22Rv1 (cell line): Measurements from ENCODE around the gene EPS8L3.
"Not testable (repeated sequence)": the region's sequence is repeated elsewhere in the genome, so short reads cannot be mapped to it uniquely, and the experiment has no call there.

Source experiments
- H3K27ac ChIP-seq: fragments of 450-650 bp; 2 replicates; pipeline ENCODE4 v1.5.1; 2017
- CTCF ChIP-seq: fragments of 450-650 bp; IDR thresholded peaks from 2 replicates; pipeline ENCODE4 v1.5.1; 2017; ENCODE audit warnings: mild to moderate bottlenecking
- ZFX ChIP-seq: fragments of 450-650 bp; IDR thresholded peaks from 2 replicates; pipeline ENCODE4 v1.6.1; 2017; ENCODE audit warnings: antibody characterized with exemption, borderline replicate concordance

EPS8L3 gene

GRCh38 chr1:109713636-109714035, 50.1 kb downstream of the EPS8L3 start:
- no peak for TF ChIP-seq ZFX
- no peak for TF ChIP-seq CTCF
- H3K27ac ChIP-seq, result no peak overlapping the region

- no peak overlapping the region for H3K27ac ChIP-seq
- no peak for TF ChIP-seq CTCF
- TF ChIP-seq ZFX, result no peak
Observed at GRCh38 chr1:109712321-109712864, 51.3 kb downstream of the EPS8L3 start.

- not testable (repeated sequence) for H3K27ac ChIP-seq
Observed at GRCh38 chr1:109711593-109712320, 52.0 kb downstream of the EPS8L3 start, which contains the start of gene GSTM5. Gene GSTM5, plus strand, starts transcription at chr1:109712251. Its CDS starts 62 bp downstream, at chr1:109712313.

GRCh38 chr1:109709822-109710221, 53.9 kb downstream of the EPS8L3 start:
- H3K27ac ChIP-seq, result not testable (repeated sequence)

GRCh38 chr1:109708949-109709348, 54.8 kb downstream of the EPS8L3 start:
- not testable (repeated sequence) for H3K27ac ChIP-seq

GRCh38 chr1:109705411-109705810, 58.3 kb downstream of the EPS8L3 start:
- no peak overlapping the region for H3K27ac ChIP-seq
- TF ChIP-seq CTCF (no peak), ZFX (no peak)

- no peak for TF ChIP-seq CTCF
- no peak for TF ChIP-seq ZFX
- no peak overlapping the region for H3K27ac ChIP-seq
Observed at GRCh38 chr1:109704173-109704572, 59.5 kb downstream of the EPS8L3 start.

- H3K27ac ChIP-seq, result not testable (repeated sequence)
Observed at GRCh38 chr1:109702940-109703339, 60.8 kb downstream of the EPS8L3 start.
